H9 (cell line): ENCODE results near the gene TP53INP2. TPM values are rescaled to one million over a fixed set of nuclear protein-coding genes. Genes with fewer than 3 reads are reported as not detected.

Experiments
- DNase-seq: peaks from one replicate; pipeline ENCODE4 v3.0.0-alpha.2; 2017
- H2AFZ ChIP-seq: one replicate; pipeline ENCODE4 v1.6.1; 2013; ENCODE audit warnings: mild to moderate bottlenecking, low read length, control low read depth, moderate library complexity
- H2AK5ac ChIP-seq: 2 replicates; pipeline ENCODE4 v1.6.1; 2013; ENCODE audit warnings: low read length, control low read depth, mixed read lengths; ENCODE audit not compliant: insufficient read length
- H2BK120ac ChIP-seq: one replicate; pipeline ENCODE4 v1.6.1; 2013; ENCODE audit warnings: low read depth, mild to moderate bottlenecking, low read length, control low read depth, inconsistent platforms; ENCODE audit not compliant: poor library complexity, severe bottlenecking
- H2BK12ac ChIP-seq: 2 replicates; pipeline ENCODE4 v1.6.1; 2013; ENCODE audit warnings: low read length, control low read depth, mixed read lengths, low read depth; ENCODE audit not compliant: insufficient read length
- H2BK15ac ChIP-seq: 2 replicates; pipeline ENCODE4 v1.6.1; 2013; ENCODE audit warnings: low read depth, low read length, control low read depth
- H2BK20ac ChIP-seq: one replicate; pipeline ENCODE4 v1.6.1; 2013; ENCODE audit warnings: low read depth, mild to moderate bottlenecking, low read length, control low read depth, inconsistent platforms; ENCODE audit not compliant: poor library complexity, severe bottlenecking
- H2BK5ac ChIP-seq: 2 replicates; pipeline ENCODE4 v1.6.1; 2013; ENCODE audit warnings: low read length, control low read depth, mixed read lengths; ENCODE audit not compliant: insufficient read length
- H3K14ac ChIP-seq: 2 replicates; pipeline ENCODE4 v1.6.1; 2013; ENCODE audit warnings: low read length, control low read depth; ENCODE audit not compliant: insufficient read depth
- H3K18ac ChIP-seq: 2 replicates; pipeline ENCODE4 v1.6.1; 2013; ENCODE audit warnings: low read depth, mild to moderate bottlenecking, mixed read lengths, low read length, control low read depth; ENCODE audit not compliant: insufficient read length
- H3K23ac ChIP-seq: 2 replicates; pipeline ENCODE4 v1.6.1; 2013; ENCODE audit warnings: low read length, control low read depth, mixed read lengths, low read depth; ENCODE audit not compliant: insufficient read length
- H3K23me2 ChIP-seq: 2 replicates; pipeline ENCODE4 v1.6.1; 2013; ENCODE audit warnings: low read depth, mild to moderate bottlenecking, mixed read lengths, low read length, control low read depth; ENCODE audit not compliant: insufficient read length, poor library complexity, severe bottlenecking
- H3K27ac ChIP-seq: 2 replicates; pipeline ENCODE4 v1.5.1; 2013; ENCODE audit warnings: low read length, control low read depth, mixed read lengths, low read depth; ENCODE audit not compliant: insufficient read length
- H3K27me3 ChIP-seq: 2 replicates; pipeline ENCODE4 v1.6.1; 2013; ENCODE audit warnings: low read length, control low read depth, inconsistent platforms; ENCODE audit not compliant: insufficient read depth
- H3K4ac ChIP-seq: 2 replicates; pipeline ENCODE4 v1.6.1; 2013; ENCODE audit warnings: low read depth, mild to moderate bottlenecking, control low read depth, inconsistent platforms, low read length, moderate library complexity
- H3K4me1 ChIP-seq: 2 replicates; pipeline ENCODE4 v1.6.1; 2013; ENCODE audit warnings: low read length, control low read depth, inconsistent platforms; ENCODE audit not compliant: insufficient read depth
- H3K4me2 ChIP-seq: 2 replicates; pipeline ENCODE4 v1.6.1; 2013; ENCODE audit warnings: low read length, control low read depth, mixed read lengths; ENCODE audit not compliant: insufficient read length, insufficient read depth
- H3K56ac ChIP-seq: 2 replicates; pipeline ENCODE4 v1.6.1; 2013; ENCODE audit warnings: low read depth, mild to moderate bottlenecking, mixed read lengths, low read length, control low read depth; ENCODE audit not compliant: insufficient read length
- H3K79me1 ChIP-seq: 2 replicates; pipeline ENCODE4 v1.6.1; 2013; ENCODE audit warnings: low read depth, mild to moderate bottlenecking, moderate library complexity, low read length, control low read depth, inconsistent platforms; ENCODE audit not compliant: insufficient read depth, poor library complexity, severe bottlenecking
- H3K79me2 ChIP-seq: 2 replicates; pipeline ENCODE4 v1.6.1; 2013; ENCODE audit warnings: low read length, control low read depth, inconsistent platforms; ENCODE audit not compliant: insufficient read depth
- H3K9ac ChIP-seq: 2 replicates; pipeline ENCODE4 v1.6.1; 2013; ENCODE audit warnings: low read length, control low read depth, mixed read lengths; ENCODE audit not compliant: insufficient read length; ENCODE audit errors: extremely low read depth
- H3K9me3 ChIP-seq: one replicate; pipeline ENCODE4 v1.6.1; 2013; ENCODE audit warnings: low read depth, low read length, inconsistent platforms; ENCODE audit not compliant: control insufficient read depth
- H3T11ph ChIP-seq: one replicate; pipeline ENCODE4 v1.6.1; 2013; ENCODE audit warnings: mild to moderate bottlenecking, low read length, control low read depth, inconsistent platforms
- H4K20me1 ChIP-seq: one replicate; pipeline ENCODE4 v1.6.1; 2013; ENCODE audit not compliant: control insufficient read depth, insufficient read length, insufficient read depth
- H4K5ac ChIP-seq: 2 replicates; pipeline ENCODE4 v1.6.1; 2013; ENCODE audit warnings: low read depth, mild to moderate bottlenecking, mixed read lengths, low read length, control low read depth; ENCODE audit not compliant: insufficient read length
- H4K8ac ChIP-seq: replicated peaks from 2 replicates; pipeline ENCODE4 v1.6.1; 2013; ENCODE audit warnings: low read length, control low read depth, mixed read lengths, low read depth; ENCODE audit not compliant: insufficient read length
- H4K91ac ChIP-seq: 2 replicates; pipeline ENCODE4 v1.6.1; 2013; ENCODE audit warnings: low read depth, mild to moderate bottlenecking, moderate library complexity, mixed read lengths, low read length, control low read depth; ENCODE audit not compliant: insufficient read length
- H3K27ac Mint-ChIP-seq, 3 experiments: 2 replicates in 2 of 3; 3 replicates in 1 of 3; pipeline ENCODE4 v1.8.0; 2020 to 2021; ENCODE audit warnings: mixed read lengths in 3 of 3, mild to moderate bottlenecking in 1 of 3, moderate library complexity in 1 of 3
- H3K27me3 Mint-ChIP-seq: 2 replicates; pipeline ENCODE4 v1.8.0; 2021; ENCODE audit warnings: low read depth, mild to moderate bottlenecking, moderate library complexity, mixed read lengths
- H3K36me3 Mint-ChIP-seq, 3 experiments: 2 replicates in 2 of 3; 3 replicates in 1 of 3; pipeline ENCODE4 v1.8.0; 2020 to 2021; ENCODE audit warnings: low read depth in 3 of 3, mixed read lengths in 3 of 3; ENCODE audit not compliant: insufficient read depth in 1 of 3
- H3K4me1 Mint-ChIP-seq, 2 experiments: 2 replicates each; pipeline ENCODE4 v1.8.0; 2020; ENCODE audit warnings: mixed read lengths in 2 of 2
- H3K4me3 Mint-ChIP-seq, 2 experiments: 2 replicates in 1 of 2; 3 replicates in 1 of 2; pipeline ENCODE4 v1.8.0; 2020 to 2021; ENCODE audit warnings: mild to moderate bottlenecking in 2 of 2, mixed read lengths in 2 of 2, moderate library complexity in 1 of 2
- H3K9me3 Mint-ChIP-seq, 2 experiments: 2 replicates in 1 of 2; 3 replicates in 1 of 2; pipeline ENCODE4 v1.8.0; 2020; ENCODE audit warnings: mild to moderate bottlenecking in 2 of 2, mixed read lengths in 2 of 2, moderate library complexity in 1 of 2
- WGBS: extraction: QIAGEN DNeasy Blood & Tissue Kit; methylation state at CpG from one replicate; pipeline ENCODE4 v1.1.7; 2013; ENCODE audit warnings: missing lambda C conversion rate, low lambda C conversion rate, mixed read lengths; ENCODE audit not compliant: insufficient read length; ENCODE audit errors: extremely low coverage; 5-methylcytosine and 5-hydroxymethylcytosine counted together
- total RNA-seq: library from RNA; stranded (reverse); gene quantifications from 2 replicates; pipeline ENCODE4 v1.2.1, GENCODE V29; 2021
- TF ChIP-seq, protein P1 (sequence below): fragments of 200-600 bp; sonication (generic); conservative IDR thresholded peaks from 3 replicates; pipeline ENCODE4 v1.8.0; 2021; ENCODE audit warnings: antibody characterized with exemption, mild to moderate bottlenecking

The TP53INP2 gene
- total RNA-seq, 1 experiment from 2014 or later, result 8.0 TPM

- Histone ChIP-seq H3K23ac (no peak overlapping the region), H3K4me1 (no peaks in the 10 kb centered on the region), H3K79me2 (no peaks in the 10 kb centered on the region), H2BK5ac (no peak overlapping the region), H3K56ac (no peak overlapping the region), H3K27me3 (no peaks in the 10 kb centered on the region), H2BK15ac (no peak overlapping the region), H3K9ac (no peak overlapping the region), H3K79me1 (no peaks in the 10 kb centered on the region), H3T11ph (no peak overlapping the region), H4K91ac (no peak overlapping the region), H3K27ac (no peak overlapping the region), H3K4me2 (no peak overlapping the region), H3K4ac (no peak overlapping the region), H3K18ac (no peak overlapping the region), H4K5ac (no peak overlapping the region), H2BK12ac (no peak overlapping the region), H3K23me2 (no peaks in the 10 kb centered on the region), H4K8ac (no peak overlapping the region), H2BK20ac (no peak overlapping the region), H3K14ac (no peak overlapping the region), H2AFZ (no peak overlapping the region), H2BK120ac (no peak overlapping the region), H3K9me3 (no peaks in the 10 kb centered on the region), H2AK5ac (no peak overlapping the region), H4K20me1 (no peaks in the 10 kb centered on the region)
- no peaks in the 10 kb centered on the region for H3K27me3 Mint-ChIP-seq
- no CpG with 5 or more reads among the region's 2 CpGs for WGBS
- H3K9me3 Mint-ChIP-seq, result no peaks in the 10 kb centered on the region
- TF ChIP-seq, protein P1, sequence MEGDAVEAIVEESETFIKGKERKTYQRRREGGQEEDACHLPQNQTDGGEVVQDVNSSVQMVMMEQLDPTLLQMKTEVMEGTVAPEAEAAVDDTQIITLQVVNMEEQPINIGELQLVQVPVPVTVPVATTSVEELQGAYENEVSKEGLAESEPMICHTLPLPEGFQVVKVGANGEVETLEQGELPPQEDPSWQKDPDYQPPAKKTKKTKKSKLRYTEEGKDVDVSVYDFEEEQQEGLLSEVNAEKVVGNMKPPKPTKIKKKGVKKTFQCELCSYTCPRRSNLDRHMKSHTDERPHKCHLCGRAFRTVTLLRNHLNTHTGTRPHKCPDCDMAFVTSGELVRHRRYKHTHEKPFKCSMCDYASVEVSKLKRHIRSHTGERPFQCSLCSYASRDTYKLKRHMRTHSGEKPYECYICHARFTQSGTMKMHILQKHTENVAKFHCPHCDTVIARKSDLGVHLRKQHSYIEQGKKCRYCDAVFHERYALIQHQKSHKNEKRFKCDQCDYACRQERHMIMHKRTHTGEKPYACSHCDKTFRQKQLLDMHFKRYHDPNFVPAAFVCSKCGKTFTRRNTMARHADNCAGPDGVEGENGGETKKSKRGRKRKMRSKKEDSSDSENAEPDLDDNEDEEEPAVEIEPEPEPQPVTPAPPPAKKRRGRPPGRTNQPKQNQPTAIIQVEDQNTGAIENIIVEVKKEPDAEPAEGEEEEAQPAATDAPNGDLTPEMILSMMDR, result no peak
- H3K27ac Mint-ChIP-seq, result no peak overlapping the region
- no peak for DNase-seq
- no peak overlapping the region for H3K4me3 Mint-ChIP-seq
- H3K4me1 Mint-ChIP-seq, result no peaks in the 10 kb centered on the region
- peaks cover 0 to 53% (median 24%) of the 10 kb centered on the region in 3 experiments; a peak in 5 of 7 replicates for H3K36me3 Mint-ChIP-seq
These were observed 43.3 kb downstream of the TP53INP2 start for GRCh38 chr20:34747479-34747878.
